H1 (cell line): ENCODE results near the gene CELSR1. TPM values are rescaled to one million over a fixed set of nuclear protein-coding genes. Genes with fewer than 3 reads are reported as not detected.

Source experiments
- ASH2L ChIP-seq: fragments of 200-600, 300-600 bp; sonication (generic); IDR thresholded peaks from one replicate; pipeline ENCODE4 v1.7.1; 2017; ENCODE audit warnings: low read length
- CBX8 ChIP-seq: fragments of 300-800, 300-1000 bp; sonication (generic); IDR thresholded peaks from 2 replicates; pipeline ENCODE4 v1.7.1; 2016; ENCODE audit warnings: low read depth, low read length, borderline replicate concordance
- EGR1 ChIP-seq: IDR thresholded peaks from 2 replicates; pipeline ENCODE4 v1.6.1; 2011; ENCODE audit warnings: low read depth, low read length, borderline replicate concordance
- EP300 ChIP-seq, 2 experiments: IDR thresholded peaks; 1 replicate in 1 of 2; 2 replicates in 1 of 2; pipeline ENCODE4 v1.6.1; 2011 to 2012; ENCODE audit warnings: low read depth in 2 of 2, low read length in 2 of 2, mild to moderate bottlenecking in 2 of 2, borderline replicate concordance in 1 of 2, inconsistent platforms in 1 of 2, moderate library complexity in 1 of 2
- JUN ChIP-seq: IDR thresholded peaks from 2 replicates; pipeline ENCODE4 v1.6.1; 2011; ENCODE audit warnings: low read depth, mild to moderate bottlenecking, improper control_type of control experiment, low read length
- SAP30 ChIP-seq: fragments of 300-600 bp; sonication (generic); IDR thresholded peaks from 2 replicates; pipeline ENCODE4 v1.7.1; 2012; ENCODE audit warnings: low read length, moderate library complexity, mild to moderate bottlenecking, inconsistent platforms; ENCODE audit not compliant: insufficient read depth, insufficient replicate concordance
- SP2 ChIP-seq: IDR thresholded peaks from 2 replicates; pipeline ENCODE4 v1.6.1; 2012; ENCODE audit warnings: mild to moderate bottlenecking, low read length, inconsistent platforms
- polyA plus RNA-seq, 7 experiments: library from polyadenylated mRNA; depleted of rRNA in 3 of 7; stranded (reverse) in 5 of 7; unstranded in 2 of 7; fragments of >200 nt in 5 of 7; fragments of 200-250 nt in 2 of 7; gene quantifications; 1 replicate in 5 of 7; 2 replicates in 1 of 7; 4 replicates in 1 of 7; pipeline versions ENCODE4 v1.2.1 to v1.2.3, GENCODE V29; 2011 to 2013; ENCODE audit warnings: missing spikeins in 2 of 7, mixed read lengths in 2 of 7
- total RNA-seq: library from RNA; stranded (reverse); fragmentation: NEBNext Ultra II Directional; extraction: Animal tissue kit (Norgen Biotek cat#: 25700); gene quantifications from 2 replicates; pipeline ENCODE4 v1.2.1, GENCODE V29; 2021

Gene CELSR1
- total and polyA plus RNA-seq, 2 of the 8 experiments (the other 6 are each of a cell fraction or from before 2014, with no cell fraction given) = 9.0 to 12.4 TPM

DNA sequence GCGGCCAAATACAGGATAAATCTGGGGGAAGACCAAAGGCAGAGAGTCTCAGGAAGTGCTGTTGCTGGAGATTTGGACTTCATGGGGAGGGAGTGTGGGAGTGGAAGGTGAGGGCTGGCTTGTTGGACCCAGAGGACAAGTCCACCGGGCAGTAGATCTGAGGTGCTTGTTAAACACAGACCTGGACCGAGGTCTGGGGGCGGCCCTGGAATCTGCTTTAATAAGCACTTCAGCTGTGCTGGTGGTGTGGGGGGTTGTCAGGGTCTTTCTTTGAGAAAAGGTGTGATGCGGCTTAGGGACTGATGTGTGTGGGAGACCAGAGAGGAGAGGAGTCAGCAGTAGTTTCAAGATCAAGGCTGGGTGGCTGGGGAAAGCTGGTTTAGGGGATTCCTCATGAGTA is 197.5 kb downstream of the CELSR1 start (continued):
- no peak for TF ChIP-seq SAP30
- TF ChIP-seq EP300 (IDR thresholded peaks at IDR 0.05; ENCODE audit: borderline replicate concordance in 1 of 2, low read depth in 2 of 2, low read length in 2 of 2) = no peak
- TF ChIP-seq JUN = no peak
- no peak for TF ChIP-seq EGR1
- TF ChIP-seq ASH2L = no peak
- TF ChIP-seq SP2 = no peak
- TF ChIP-seq CBX8 = no peak
